Adrenal gland (tissue), 12 donors: ENCODE data around the gene LMCD1. TPM values are rescaled to one million over a fixed set of nuclear protein-coding genes. Genes with fewer than 3 reads are reported as not detected.

Experiments
- DNase-seq, 7 donors: peaks; one replicate each; pipeline ENCODE4 v3.0.0-alpha.2; 2019 to 2020
- H3K27ac ChIP-seq, 5 donors: fragments of 200-600 bp; sonication (generic) in 4 of 5; 1 replicate in 3 of 5; 2 replicates in 2 of 5; pipeline versions ENCODE4 v1.5.1 to v1.8.0; 2016 to 2020; ENCODE audit warnings: mild to moderate bottlenecking in 1 of 5
- H3K27me3 ChIP-seq: fragments of 200-600 bp; 2 replicates; pipeline ENCODE4 v1.8.0; 2021
- H3K36me3 ChIP-seq, 2 donors: fragments of 200-600 bp; replicated peaks in 1 of 2; 1 replicate in 1 of 2; 2 replicates in 1 of 2; pipeline versions ENCODE4 v1.5.1 to v1.8.0; 2018 to 2022
- H3K4me1 ChIP-seq, 2 donors: fragments of 200-600 bp; replicated peaks in 1 of 2; 1 replicate in 1 of 2; 2 replicates in 1 of 2; pipeline versions ENCODE4 v1.5.1 to v1.8.0; 2018 to 2021
- H3K4me3 ChIP-seq, 4 donors: fragments of 200-600 bp; sonication (generic) in 3 of 4; one replicate each; pipeline ENCODE4 v1.5.1; 2016 to 2018
- H3K9me3 ChIP-seq, 3 donors: fragments of 200-600 bp; sonication (generic) in 1 of 3; replicated peaks in 1 of 3; 1 replicate in 2 of 3; 2 replicates in 1 of 3; pipeline versions ENCODE4 v1.5.1 to v1.8.0; 2016 to 2021
- CTCF ChIP-seq, 6 experiments: fragments of 450-650 bp in 4 of 6; fragments of 200-600 bp in 2 of 6; sonication (generic) in 1 of 6; IDR thresholded peaks; 1 replicate in 5 of 6; 2 replicates in 1 of 6; pipeline versions ENCODE4 v1.5.1 to v1.8.0; 2016 to 2021; ENCODE audit warnings: antibody characterized with exemption in 6 of 6, mild to moderate bottlenecking in 2 of 6, moderate library complexity in 1 of 6
- POLR2A ChIP-seq, 2 donors: fragments of 450-650 bp; IDR thresholded peaks; one replicate each; pipeline ENCODE4 v1.6.1; 2017; ENCODE audit warnings: antibody characterized with exemption in 2 of 2, mild to moderate bottlenecking in 2 of 2, moderate library complexity in 1 of 2
- WGBS, 4 donors: extraction: QIAGEN DNeasy Blood & Tissue Kit in 2 of 4; methylation state at CpG; one replicate each; pipeline versions ENCODE4 v1.1.5 to v1.1.7; 2013 to 2017; 5-methylcytosine and 5-hydroxymethylcytosine counted together
- intact Hi-C, 2 donors: fragments of 100-400 bp; cut with DNase I; formaldehyde crosslinking; loops; one replicate each; pipeline versions ENCODE4 v1.14.1 to v1.15.0; 2022 to 2023
- polyA plus RNA-seq, 3 donors: library from polyadenylated mRNA; stranded (reverse); fragments of 200-250 nt in 2 of 3; fragments of 350-450 nt in 1 of 3; fragmentation: Illumina TruSeq in 1 of 3; extraction: RNeasy Lipid Tissue Mini Kit (QIAGEN cat#74804) in 1 of 3; gene quantifications; one replicate each; pipeline ENCODE4 v1.2.3, GENCODE V29; 2013 to 2014
- total RNA-seq, 9 donors: library from RNA; depleted of rRNA in 4 of 9; stranded (reverse); fragments of >200 nt in 4 of 9; fragments of 120-200 nt in 1 of 9; fragmentation: NEBNext Ultra II Directional in 1 of 9; extraction: Animal tissue kit (Norgen Biotek cat#: 25700) in 1 of 9; gene quantifications; one replicate each; pipeline versions ENCODE4 v1.1.0 to v1.2.4, GENCODE V29; 2013 to 2023
- donor health status: healthy with polysubstance abuse.
- donor health status: Bipolar disorder and iron deficiency.
- donor health status: DM: yes; HTN: yes; CAD: no.
- donor health status: DM: no; HTN: no; CAD: no.
- donor health status: DM: no; HTN: no; CAD: no.
- donor health status: DM: yes; HTN: yes; CAD: no.

The LMCD1 gene
- total and polyA plus RNA-seq, 12 donors = 4.8 to 26.5 (median 16.1) TPM

- no peaks in the 10 kb centered on the region for H3K27me3 ChIP-seq
- DNase-seq = no peak
- H3K27ac ChIP-seq = peak overlapping the region in 1 of 5 donors; percentile 3
- no peak overlapping the region for H3K4me3 ChIP-seq
- peaks cover 0 to 9% of the 10 kb centered on the region in 2 donors for H3K4me1 ChIP-seq
- TF ChIP-seq POLR2A (IDR thresholded peaks at IDR 0.05) (no peak), CTCF (IDR thresholded peaks at IDR 0.05) (no peak)
- H3K9me3 ChIP-seq = no peaks in the 10 kb centered on the region
- 81 to 89% (median 85%) methylated on average over 8 of the region's 8 CpGs for WGBS, 4 donors
- intact Hi-C loops = no loop called here
- H3K36me3 ChIP-seq = no peaks in the 10 kb centered on the region
These were observed 34.8 kb downstream of the LMCD1 start for GRCh38 chr3:8536096-8537056.

GRCh38 chr3:8537440-8537839, 35.8 kb downstream of the LMCD1 start:
- no peak for DNase-seq

DNA sequence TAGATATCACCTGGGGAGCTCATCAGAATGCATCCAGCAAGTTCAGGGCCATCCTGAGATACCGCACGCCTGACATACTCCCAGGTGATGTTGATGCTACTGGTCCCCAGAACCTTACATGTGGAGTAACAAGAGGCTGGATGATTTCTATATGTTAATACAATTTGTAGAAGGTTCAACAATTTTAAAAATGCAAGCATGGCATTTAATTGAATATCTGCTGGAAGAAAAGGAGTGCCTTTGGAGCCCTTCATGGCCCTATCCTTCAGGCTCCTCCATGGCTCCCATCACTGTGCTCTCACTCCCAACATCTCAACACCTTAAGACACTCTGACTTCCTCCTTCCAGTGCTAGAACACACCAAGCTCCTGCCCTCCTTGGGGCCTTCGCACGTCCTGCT, 36.6 kb downstream of the LMCD1 start:
- Histone ChIP-seq H3K27me3 (no peaks in the 10 kb centered on the region), H3K4me1 (no peaks in the 10 kb centered on the region), H3K36me3 (no peaks in the 10 kb centered on the region), H3K27ac (no peak overlapping the region), H3K9me3 (no peaks in the 10 kb centered on the region), H3K4me3 (no peak overlapping the region)
- TF ChIP-seq POLR2A (IDR thresholded peaks at IDR 0.05) (no peak), CTCF (IDR thresholded peaks at IDR 0.05) (no peak)
- WGBS, 4 donors = 91 to 96% (median 95%) methylated on average over 4 of the region's 4 CpGs
- no peak for DNase-seq
- intact Hi-C loops = no loop called here

More at GRCh38 chr3:8537440-8537839, 35.8 kb downstream of the LMCD1 start:
- intact Hi-C loops = no loop called here
- Histone ChIP-seq H3K4me1 (peaks cover 0 to 2% of the 10 kb centered on the region in 2 donors), H3K27ac (no peak overlapping the region), H3K27me3 (no peaks in the 10 kb centered on the region), H3K36me3 (no peaks in the 10 kb centered on the region), H3K9me3 (no peaks in the 10 kb centered on the region), H3K4me3 (no peak overlapping the region)
- no peak for TF ChIP-seq POLR2A (IDR thresholded peaks at IDR 0.05)
- no peak for TF ChIP-seq CTCF (IDR thresholded peaks at IDR 0.05)
- WGBS, 4 donors = 90 to 100% (median 94%) methylated on average over 1 of the region's 1 CpG

DNA sequence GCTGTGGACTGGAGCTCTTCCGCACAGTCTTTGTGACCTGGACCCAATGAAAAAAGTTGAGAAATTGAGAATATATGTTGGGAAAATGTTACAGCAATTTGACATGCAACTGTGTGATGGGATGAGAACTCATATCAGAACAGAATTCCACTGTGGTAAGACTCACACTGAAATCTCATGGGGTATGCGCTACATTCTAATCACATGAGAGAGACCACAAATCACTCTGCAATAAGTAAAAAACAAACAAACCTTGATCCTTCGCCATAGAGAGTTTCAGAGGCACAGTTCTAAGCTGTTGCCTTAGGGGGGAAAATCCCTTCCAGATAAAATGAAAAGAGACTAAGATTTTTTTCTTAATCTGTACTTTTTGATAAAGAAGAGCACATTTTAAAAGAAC, 37.3 kb downstream of the LMCD1 start:
- no peak overlapping the region for H3K27ac ChIP-seq
- no peaks in the 10 kb centered on the region for H3K36me3 ChIP-seq
- WGBS, 4 donors = 88 to 92% (median 92%) methylated on average over 3 of the region's 3 CpGs
- no peaks in the 10 kb centered on the region for H3K4me1 ChIP-seq
- TF ChIP-seq CTCF (IDR thresholded peaks at IDR 0.05) = no peak
- no peak for TF ChIP-seq POLR2A (IDR thresholded peaks at IDR 0.05)
- H3K4me3 ChIP-seq = no peak overlapping the region
- no peak for DNase-seq
- intact Hi-C loops = no loop called here
- no peaks in the 10 kb centered on the region for H3K9me3 ChIP-seq
- H3K27me3 ChIP-seq = no peaks in the 10 kb centered on the region
